LHCN-M2 (cell line): ENCODE data around the gene PCSK1. TPM values are rescaled to one million over a fixed set of nuclear protein-coding genes. Genes with fewer than 3 reads are reported as not detected.
"Not testable (repeated sequence)": the region's sequence is repeated elsewhere in the genome, so short reads cannot be mapped to it uniquely, and the experiment has no call there.

Source experiments
- DNase-seq: peaks from one replicate; pipeline ENCODE4 v3.0.0-alpha.2; 2012; ENCODE audit warnings: low read depth
- total RNA-seq: library from RNA; depleted of rRNA; stranded (reverse); fragments of >200 nt; gene quantifications from 2 replicates; pipeline ENCODE4 v1.2.3, GENCODE V29; 2014

PCSK1 gene
- total RNA-seq, 1 experiment from 2014 or later: not detected

- DNase-seq: no peak
Observed at GRCh38 chr5:96426831-96427230, 6.2 kb downstream of the PCSK1 start.

- no peak for DNase-seq
Observed at GRCh38 chr5:96425443-96425842, 7.6 kb downstream of the PCSK1 start.

GRCh38 chr5:96415897-96416296 is 17.2 kb downstream of the PCSK1 start:
- DNase-seq: no peak

GRCh38 chr5:96412868-96413449 is 20.1 kb downstream of the PCSK1 start:
- no peak for DNase-seq

- no peak for DNase-seq
Observed at GRCh38 chr5:96410013-96410412, 23.0 kb downstream of the PCSK1 start.

- no peak for DNase-seq
Observed at GRCh38 chr5:96408841-96409538, 24.1 kb downstream of the PCSK1 start.

- peak; percentile 65 for DNase-seq
Observed at GRCh38 chr5:96408210-96408777, 24.8 kb downstream of the PCSK1 start.

- DNase-seq: no peak
Observed at GRCh38 chr5:96407436-96407835, 25.6 kb downstream of the PCSK1 start.

- DNase-seq: no peak
Observed at GRCh38 chr5:96404191-96404867, 28.7 kb downstream of the PCSK1 start.

- DNase-seq: no peak
Observed at GRCh38 chr5:96402500-96402899, 30.5 kb downstream of the PCSK1 start.

GRCh38 chr5:96396878-96397277 is 36.2 kb downstream of the PCSK1 start:
- DNase-seq: no peak

- DNase-seq: not testable (repeated sequence)
Observed at GRCh38 chr5:96395295-96395694, 37.8 kb downstream of the PCSK1 start.

- no peak for DNase-seq
Observed at GRCh38 chr5:96391921-96392320, 41.1 kb downstream of the PCSK1 start.

GRCh38 chr5:96388176-96388575 is 44.9 kb downstream of the PCSK1 start:
- no peak for DNase-seq

GRCh38 chr5:96387616-96388015 is 45.4 kb downstream of the PCSK1 start:
- no peak for DNase-seq

- no peak for DNase-seq
Observed at GRCh38 chr5:96385538-96385937, 47.5 kb downstream of the PCSK1 start.

- DNase-seq: peak; percentile 95
Observed at GRCh38 chr5:96384353-96384752, 48.7 kb downstream of the PCSK1 start.

GRCh38 chr5:96381526-96381925 is 51.5 kb downstream of the PCSK1 start:
- DNase-seq: no peak

GRCh38 chr5:96379896-96380295 is 53.2 kb downstream of the PCSK1 start:
- no peak for DNase-seq

- DNase-seq: no peak
Observed at GRCh38 chr5:96377597-96377996, 55.5 kb downstream of the PCSK1 start.

GRCh38 chr5:96377167-96377566 is 55.9 kb downstream of the PCSK1 start:
- peak; percentile 13 for DNase-seq

GRCh38 chr5:96374653-96375052 is 58.4 kb downstream of the PCSK1 start:
- no peak for DNase-seq

GRCh38 chr5:96373381-96373733 is 59.7 kb downstream of the PCSK1 start:
- no peak for DNase-seq
